Esophagus muscularis mucosa (tissue), 3 donors: ENCODE measurements around the gene JMJD1C.

Experiments used
- CTCF ChIP-seq, 3 experiments: fragments of 200-600 bp in 2 of 3; fragments of 450-650 bp in 1 of 3; sonication (generic) in 2 of 3; IDR thresholded peaks; one replicate each; pipeline ENCODE4 v1.5.1; 2017 to 2019; ENCODE audit warnings: antibody characterized with exemption in 3 of 3, mild to moderate bottlenecking in 2 of 3, moderate library complexity in 1 of 3
- POLR2A ChIP-seq: fragments of 450-650 bp; IDR thresholded peaks from one replicate; pipeline ENCODE4 v1.6.1; 2017; ENCODE audit warnings: antibody characterized with exemption, moderate library complexity, mild to moderate bottlenecking, low read depth

GRCh38 chr10:63175534-63175933, 290.2 kb downstream of the JMJD1C start:
- no peak for TF ChIP-seq CTCF (IDR thresholded peaks at IDR 0.05)
- TF ChIP-seq POLR2A: no peak
